H1 (cell line): ENCODE results near the gene MYH9. TPM values are rescaled to one million over a fixed set of nuclear protein-coding genes. Genes with fewer than 3 reads are reported as not detected.

ENCODE experiments used
- RFX5 ChIP-seq: IDR thresholded peaks from 2 replicates; pipeline ENCODE4 v1.6.1; 2011; ENCODE audit warnings: low read depth, low read length, improper control_type of control experiment, borderline replicate concordance
- YY1 ChIP-seq: IDR thresholded peaks from 2 replicates; pipeline ENCODE4 v1.6.1; 2011; ENCODE audit warnings: low read depth, mild to moderate bottlenecking, low read length
- polyA plus RNA-seq, 7 experiments: library from polyadenylated mRNA; depleted of rRNA in 3 of 7; stranded (reverse) in 5 of 7; unstranded in 2 of 7; fragments of >200 nt in 5 of 7; fragments of 200-250 nt in 2 of 7; gene quantifications; 1 replicate in 5 of 7; 2 replicates in 1 of 7; 4 replicates in 1 of 7; pipeline versions ENCODE4 v1.2.1 to v1.2.3, GENCODE V29; 2011 to 2013; ENCODE audit warnings: missing spikeins in 2 of 7, mixed read lengths in 2 of 7
- total RNA-seq: library from RNA; stranded (reverse); fragmentation: NEBNext Ultra II Directional; extraction: Animal tissue kit (Norgen Biotek cat#: 25700); gene quantifications from 2 replicates; pipeline ENCODE4 v1.2.1, GENCODE V29; 2021

MYH9 gene
- total and polyA plus RNA-seq, 2 of the 8 experiments (the other 6 are each of a cell fraction or from before 2014, with no cell fraction given), result 24.9 to 322 TPM

DNA sequence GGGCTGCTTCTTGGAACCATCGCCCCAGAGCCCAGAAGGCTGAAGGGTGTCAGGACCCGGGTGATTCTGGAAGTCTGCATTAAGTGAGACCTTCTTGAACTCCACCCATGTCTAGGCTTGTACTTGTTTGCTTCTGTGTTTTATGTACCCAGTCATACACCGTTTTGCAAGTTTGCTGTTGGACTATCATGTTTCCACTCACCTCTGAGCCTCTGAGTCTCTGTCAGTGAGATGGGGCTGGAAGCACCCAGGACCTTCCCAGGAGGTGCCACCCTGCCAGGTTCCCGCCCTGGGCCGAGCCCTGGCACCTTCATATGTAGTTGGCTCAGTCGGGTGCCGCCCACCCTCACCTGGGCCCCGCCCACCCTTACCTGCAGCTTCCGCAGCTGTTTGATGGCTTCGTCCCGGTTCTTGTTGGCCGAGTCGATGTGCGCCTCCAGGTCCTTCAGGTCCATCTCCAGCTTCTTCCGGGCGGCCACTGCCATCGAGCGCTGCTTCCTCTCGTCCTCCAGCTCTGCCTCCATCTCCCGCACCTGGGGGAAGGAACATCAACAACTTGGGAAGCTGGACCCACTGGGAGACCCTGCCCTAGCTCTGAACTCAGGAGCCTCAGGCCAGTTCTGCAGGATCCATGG, 99.8 kb downstream of the MYH9 start (continued):
- TF ChIP-seq RFX5, result no peak
- TF ChIP-seq YY1, result no peak
